Nephron progenitor cell (in vitro differentiated cells): ENCODE results near the gene CFDP1.
A peak's percentile ranks its signal among the peaks of the same experiment; 100 is the strongest.

Experiments used
- DNase-seq: peaks from one replicate; pipeline ENCODE4 v3.0.0; 2021
- H3K27ac Mint-ChIP-seq: 2 replicates; pipeline ENCODE4 v1.8.0; 2021; ENCODE audit warnings: mild to moderate bottlenecking, moderate library complexity, mixed read lengths
- H3K27me3 Mint-ChIP-seq: 2 replicates; pipeline ENCODE4 v1.8.0; 2021; ENCODE audit warnings: mild to moderate bottlenecking, low read depth, mixed read lengths; ENCODE audit not compliant: poor library complexity
- H3K36me3 Mint-ChIP-seq: 2 replicates; pipeline ENCODE4 v1.8.0; 2021; ENCODE audit warnings: low read depth, mixed read lengths
- H3K4me1 Mint-ChIP-seq: 2 replicates; pipeline ENCODE4 v1.8.0; 2021; ENCODE audit warnings: mixed read lengths
- H3K4me3 Mint-ChIP-seq: 2 replicates; pipeline ENCODE4 v1.8.0; 2021; ENCODE audit warnings: mild to moderate bottlenecking, moderate library complexity, mixed read lengths
- H3K9me3 Mint-ChIP-seq: 2 replicates; pipeline ENCODE4 v1.8.0; 2021; ENCODE audit warnings: mild to moderate bottlenecking, moderate library complexity, mixed read lengths
- CTCF ChIP-seq: fragments of 200-600 bp; sonication (generic); IDR thresholded peaks from 2 replicates; pipeline ENCODE4 v1.5.0; 2021; ENCODE audit warnings: antibody characterized with exemption

The CFDP1 gene

DNA sequence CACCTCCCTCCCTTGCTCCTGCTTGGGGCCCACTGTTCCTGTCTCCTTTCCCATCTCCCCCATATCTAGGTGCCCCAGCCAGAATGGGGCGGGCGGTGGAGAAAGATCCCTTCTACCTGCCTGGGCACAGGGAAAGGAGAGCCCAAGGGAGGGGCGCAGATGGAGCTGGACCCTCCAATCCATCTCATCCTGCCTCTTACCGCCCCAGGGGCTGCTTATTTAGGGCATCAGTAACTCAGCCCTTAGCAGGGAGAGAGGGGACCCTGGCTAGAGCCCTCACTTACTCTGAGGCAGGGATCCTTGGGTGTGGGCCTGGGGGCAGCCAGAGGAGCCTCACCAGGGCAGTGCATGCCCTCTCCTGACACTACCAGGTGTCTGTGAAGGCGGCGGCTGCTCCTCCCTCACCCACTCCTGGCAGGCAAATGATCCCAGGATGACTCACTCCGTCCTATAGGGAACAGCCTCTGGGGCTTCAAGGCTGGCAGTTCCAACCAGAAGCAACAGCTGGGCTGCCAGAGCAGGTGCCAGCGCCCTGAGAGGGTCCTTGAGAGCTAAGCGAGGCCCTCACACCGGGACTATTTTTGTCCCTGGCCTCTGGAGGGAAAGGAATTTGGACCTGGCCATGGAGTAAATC lies 165.6 kb downstream of the CFDP1 start:
- H3K4me1 Mint-ChIP-seq = peaks cover 46% of the 10 kb centered on the region
- H3K27me3 Mint-ChIP-seq = no peaks in the 10 kb centered on the region
- H3K4me3 Mint-ChIP-seq = no peak overlapping the region
- H3K36me3 Mint-ChIP-seq = no peaks in the 10 kb centered on the region
- no peak for TF ChIP-seq CTCF
- no peak overlapping the region for H3K27ac Mint-ChIP-seq
- no peak for DNase-seq
- no peaks in the 10 kb centered on the region for H3K9me3 Mint-ChIP-seq

- Mint-ChIP-seq H3K4me3 (peak overlapping the region; percentile 83), H3K27me3 (no peaks in the 10 kb centered on the region), H3K36me3 (no peaks in the 10 kb centered on the region), H3K9me3 (no peaks in the 10 kb centered on the region), H3K4me1 (peaks cover 51% of the 10 kb centered on the region), H3K27ac (peak overlapping the region; percentile 97)
- DNase-seq = no peak
- TF ChIP-seq CTCF = no peak
Observed at GRCh38 chr16:75266738-75267630, 166.3 kb downstream of the CFDP1 start.

GRCh38 chr16:75265911-75266701 lies 167.2 kb downstream of the CFDP1 start:
- no peaks in the 10 kb centered on the region for H3K27me3 Mint-ChIP-seq
- peak; percentile 94 for DNase-seq
- no peak for TF ChIP-seq CTCF
- H3K36me3 Mint-ChIP-seq = no peaks in the 10 kb centered on the region
- H3K27ac Mint-ChIP-seq = peak overlapping the region; percentile 97
- H3K4me1 Mint-ChIP-seq = peaks cover 49% of the 10 kb centered on the region
- peak overlapping the region; percentile 83 for H3K4me3 Mint-ChIP-seq
- H3K9me3 Mint-ChIP-seq = no peaks in the 10 kb centered on the region

GRCh38 chr16:75264999-75265910 lies 168.0 kb downstream of the CFDP1 start:
- peaks cover 56% of the 10 kb centered on the region for H3K4me1 Mint-ChIP-seq
- H3K9me3 Mint-ChIP-seq = no peaks in the 10 kb centered on the region
- peak overlapping the region; percentile 89 for H3K27ac Mint-ChIP-seq
- H3K36me3 Mint-ChIP-seq = no peaks in the 10 kb centered on the region
- no peak for TF ChIP-seq CTCF
- DNase-seq = peak; percentile 50
- peak overlapping the region; percentile 88 for H3K4me3 Mint-ChIP-seq
- no peaks in the 10 kb centered on the region for H3K27me3 Mint-ChIP-seq

DNA sequence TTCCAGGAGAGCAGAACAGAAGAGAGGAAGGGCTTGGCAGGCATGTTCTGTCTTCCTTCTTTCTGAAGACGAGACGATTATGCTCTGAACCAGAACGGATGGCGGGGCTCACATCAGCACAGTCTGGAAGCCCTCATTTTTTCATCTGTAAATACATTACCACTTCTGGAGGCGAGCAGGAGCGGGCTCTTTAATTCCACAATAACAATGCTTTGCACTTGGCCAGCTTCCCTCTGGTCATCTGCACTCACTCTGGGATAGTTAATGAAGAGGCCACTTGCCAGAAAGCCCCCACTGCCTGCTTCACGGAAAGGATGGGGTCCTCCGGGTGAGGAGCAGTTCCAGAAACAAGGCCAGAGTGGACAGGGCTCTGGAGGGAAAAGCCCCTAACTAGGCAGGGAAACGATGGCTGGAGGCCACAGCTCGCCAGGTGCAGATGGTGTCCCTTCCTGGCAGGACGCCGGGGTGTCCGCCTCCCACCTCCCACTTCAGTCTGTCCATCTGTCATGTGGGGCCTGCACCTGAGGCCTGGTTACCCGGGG lies 168.8 kb downstream of the CFDP1 start:
- no peak for TF ChIP-seq CTCF
- DNase-seq = no peak

More for the DNA sequence above, 168.8 kb downstream of the CFDP1 start:
- H3K27me3 Mint-ChIP-seq = no peaks in the 10 kb centered on the region
- H3K27ac Mint-ChIP-seq = peak overlapping the region; percentile 89
- peaks cover 53% of the 10 kb centered on the region for H3K4me1 Mint-ChIP-seq
- H3K4me3 Mint-ChIP-seq = peak overlapping the region; percentile 88
- no peaks in the 10 kb centered on the region for H3K36me3 Mint-ChIP-seq
- H3K9me3 Mint-ChIP-seq = no peaks in the 10 kb centered on the region
